ENCODE data around the gene NTM.

NTM gene

DNA sequence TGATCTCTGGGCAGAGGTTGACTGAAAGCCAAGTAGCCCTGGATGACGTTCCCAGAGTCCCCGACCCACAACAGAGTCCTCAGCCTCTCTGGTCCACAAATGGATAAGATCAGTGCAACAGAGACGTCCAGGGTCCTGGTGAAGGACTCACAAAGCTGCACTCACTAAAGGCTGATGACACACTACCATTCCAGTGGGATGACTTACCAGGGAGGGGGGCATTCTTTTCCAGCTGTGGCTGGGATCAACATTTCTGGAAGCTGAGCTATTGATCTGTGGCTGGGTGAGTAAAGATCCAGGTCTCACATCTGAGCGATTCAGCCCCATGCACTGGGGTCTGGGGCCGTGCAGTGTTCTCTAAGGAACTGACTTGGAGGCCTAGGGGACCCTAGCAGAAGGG is 296.2 kb downstream of the NTM start:
- TF ChIP-seq POLR2AphosphoS5 (IDR thresholded peaks at IDR 0.05; ENCODE audit: low read depth, low read length) (no peak), TAF1 (IDR thresholded peaks at IDR 0.05; ENCODE audit: borderline replicate concordance, low read depth, low read length) (no peak), POLR2A (IDR thresholded peaks at IDR 0.05; ENCODE audit: low read depth, low read length) (no peak)
- FAIRE-seq (no peak), DNase-seq (ENCODE audit: insufficient read length) (no peak)

DNA sequence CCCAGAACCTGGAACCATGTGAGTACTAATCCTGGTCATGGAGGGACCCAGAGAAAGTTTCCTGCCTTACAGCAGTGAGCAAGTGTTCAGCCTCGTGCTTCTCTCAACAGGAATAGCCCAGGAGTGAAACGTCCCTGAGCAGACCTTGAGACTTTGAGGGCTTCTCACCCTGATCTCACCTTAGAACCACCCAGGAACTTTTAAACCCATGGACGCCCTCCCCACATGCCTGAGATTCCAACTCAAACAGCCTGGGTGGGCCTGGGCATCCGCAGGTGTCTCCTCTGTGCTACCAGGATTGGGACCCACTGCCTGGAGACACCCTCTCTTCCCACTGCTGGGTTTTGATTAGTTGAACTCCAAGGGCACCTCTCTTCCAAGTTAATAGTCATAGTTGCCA is 297.2 kb downstream of the NTM start:
- TF ChIP-seq TAF1 (IDR thresholded peaks at IDR 0.05; ENCODE audit: borderline replicate concordance, low read depth, low read length) = no peak
- no peak for TF ChIP-seq POLR2A (IDR thresholded peaks at IDR 0.05; ENCODE audit: low read depth, low read length)
- TF ChIP-seq POLR2AphosphoS5 (IDR thresholded peaks at IDR 0.05; ENCODE audit: low read depth, low read length) = no peak

DNA sequence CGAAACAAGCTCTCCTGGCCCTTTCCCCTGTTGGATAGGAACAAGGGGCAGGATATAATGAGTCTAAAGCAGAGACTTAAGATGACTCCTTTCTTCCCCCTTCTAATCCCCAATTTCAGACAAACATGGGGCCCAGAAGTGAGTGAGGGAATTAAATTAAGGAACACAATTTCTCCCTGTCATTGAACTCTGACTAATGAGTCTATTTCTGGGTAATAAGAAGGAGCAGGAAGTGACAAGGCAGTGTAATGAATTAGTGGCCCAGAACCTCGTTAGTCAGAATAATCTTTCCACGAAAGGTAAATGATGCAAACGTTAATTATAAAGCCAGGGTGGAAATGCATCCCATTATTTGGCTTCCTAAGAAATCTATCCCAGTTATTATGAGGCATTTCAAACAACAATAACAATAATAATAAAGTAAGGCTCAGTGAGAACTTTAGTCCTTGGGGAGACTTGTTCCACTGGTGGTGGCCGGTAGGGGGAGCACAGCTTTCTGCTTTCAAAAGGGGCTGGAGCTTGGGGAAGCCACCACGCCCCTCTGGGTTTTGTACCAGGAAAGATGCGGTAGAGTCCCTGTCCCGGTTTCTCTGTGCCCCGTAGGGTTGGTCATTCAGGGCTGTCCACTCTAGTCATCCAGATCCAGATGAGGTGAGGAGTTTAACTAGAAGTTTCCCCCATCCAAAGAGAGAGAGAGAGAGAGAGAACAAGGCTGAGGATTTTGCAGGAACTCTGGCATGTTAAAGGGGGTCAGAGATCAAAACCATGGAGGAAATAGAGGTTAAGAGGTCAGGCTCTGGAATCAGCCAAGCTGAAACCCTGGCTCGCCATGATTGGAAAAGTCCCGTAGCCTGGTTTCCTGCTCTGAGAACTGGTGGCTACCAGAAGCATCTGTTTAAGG is 298.3 kb downstream of the NTM start:
- TF ChIP-seq POLR2A (IDR thresholded peaks at IDR 0.05; ENCODE audit: low read depth, low read length) = no peak
- DNase-seq (ENCODE audit: insufficient read length) (peak; percentile 50), FAIRE-seq (peak; percentile 74)

More for the DNA sequence above, 297.2 kb downstream of the NTM start:
- FAIRE-seq (no peak), DNase-seq (ENCODE audit: insufficient read length) (no peak)

DNA sequence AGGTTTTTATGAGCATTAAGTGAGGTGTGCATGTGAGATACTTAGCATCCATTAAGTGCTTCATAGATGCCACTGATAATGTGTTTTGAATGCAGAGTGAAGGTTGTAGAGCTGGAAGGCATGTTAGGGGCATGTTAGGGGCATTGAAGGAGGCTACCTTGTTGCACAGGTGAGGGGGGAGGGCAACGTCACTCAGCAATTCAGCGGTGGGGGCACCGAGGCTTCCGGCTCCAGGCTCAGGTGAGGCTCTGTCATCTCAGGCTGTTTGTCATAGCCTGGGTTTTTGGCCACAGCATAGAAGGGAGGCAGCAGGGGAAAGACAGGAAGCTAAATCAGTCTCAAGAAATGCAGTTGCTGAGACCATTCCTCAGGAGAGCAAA is 299.0 kb downstream of the NTM start:
- no peak for DNase-seq (ENCODE audit: insufficient read length)
- peak; percentile 5 for FAIRE-seq
- no peak for TF ChIP-seq TAF1 (IDR thresholded peaks at IDR 0.05; ENCODE audit: borderline replicate concordance, low read depth, low read length)
- no peak for TF ChIP-seq POLR2AphosphoS5 (IDR thresholded peaks at IDR 0.05; ENCODE audit: low read depth, low read length)
- no peak for TF ChIP-seq POLR2A (IDR thresholded peaks at IDR 0.05; ENCODE audit: low read depth, low read length)

DNA sequence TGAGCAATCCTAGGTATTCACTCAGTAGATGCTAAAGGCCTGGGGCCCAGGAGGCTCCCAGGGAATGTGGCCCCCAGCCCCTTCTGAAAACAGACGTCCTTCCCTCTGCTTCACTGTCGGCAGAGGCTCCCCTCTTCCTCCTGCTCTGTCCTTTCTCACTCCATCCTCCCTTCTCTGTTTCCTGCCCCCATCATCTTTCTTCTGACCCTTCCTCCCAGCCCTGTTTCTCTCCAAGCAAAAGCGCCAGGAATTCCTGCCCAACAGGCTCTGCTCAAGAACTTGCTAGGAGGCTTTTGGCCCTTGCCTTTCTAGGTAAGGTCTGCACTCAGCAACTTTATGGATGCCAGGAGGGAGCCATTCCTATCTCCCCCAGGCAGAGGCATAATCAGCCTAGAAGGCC is 300.5 kb downstream of the NTM start:
- FAIRE-seq (no peak), DNase-seq (ENCODE audit: insufficient read length) (no peak)
- TF ChIP-seq POLR2A (IDR thresholded peaks at IDR 0.05; ENCODE audit: low read depth, low read length) (no peak), POLR2AphosphoS5 (IDR thresholded peaks at IDR 0.05; ENCODE audit: low read depth, low read length) (no peak), TAF1 (IDR thresholded peaks at IDR 0.05; ENCODE audit: borderline replicate concordance, low read depth, low read length) (no peak)

DNA sequence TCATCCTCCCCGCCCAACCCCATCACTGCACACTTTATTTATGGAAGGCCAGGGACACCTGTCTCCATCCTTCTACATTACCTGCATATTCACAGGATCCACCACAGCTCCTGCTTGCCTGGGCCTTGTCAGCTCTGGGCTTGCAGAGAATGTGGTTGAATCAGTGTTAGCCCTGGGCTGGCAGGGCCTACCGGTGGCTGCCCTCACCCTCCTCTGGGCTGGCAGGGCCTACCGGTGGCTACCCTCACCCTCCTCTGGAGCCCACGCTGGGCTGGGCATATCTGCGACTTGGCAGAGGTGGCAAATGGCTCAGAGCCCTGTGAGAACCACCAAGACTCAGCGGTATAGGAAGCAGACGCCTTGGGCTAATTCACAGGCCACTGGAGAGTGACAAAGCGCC is 300.9 kb downstream of the NTM start:
- no peak for DNase-seq (ENCODE audit: insufficient read length)
- TF ChIP-seq POLR2A (IDR thresholded peaks at IDR 0.05; ENCODE audit: low read depth, low read length) = no peak
- TF ChIP-seq POLR2AphosphoS5 (IDR thresholded peaks at IDR 0.05; ENCODE audit: low read depth, low read length) = no peak
- no peak for TF ChIP-seq TAF1 (IDR thresholded peaks at IDR 0.05; ENCODE audit: borderline replicate concordance, low read depth, low read length)
- no peak for FAIRE-seq

DNA sequence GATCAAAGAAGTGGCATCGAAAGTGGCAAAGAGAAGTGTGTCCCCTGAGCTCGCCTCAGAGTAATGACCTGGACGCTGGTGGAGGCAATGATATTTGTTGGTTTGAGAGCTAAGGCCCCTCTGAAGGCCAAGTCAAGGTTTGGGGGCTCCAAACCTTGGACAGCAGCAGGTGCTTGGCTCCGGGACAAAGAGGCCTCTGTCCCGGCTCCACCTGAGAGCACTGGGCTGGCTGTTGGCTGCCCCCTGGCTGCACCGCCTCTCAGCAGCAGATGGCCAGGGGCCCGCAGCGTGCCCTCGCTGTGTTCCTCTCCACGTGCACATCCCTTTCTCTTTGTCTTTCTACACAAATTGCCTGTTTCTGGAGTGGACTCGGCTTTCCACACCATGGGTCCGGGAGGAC is 301.3 kb downstream of the NTM start:
- no peak for FAIRE-seq
- no peak for DNase-seq (ENCODE audit: insufficient read length)
- TF ChIP-seq POLR2AphosphoS5 (IDR thresholded peaks at IDR 0.05; ENCODE audit: low read depth, low read length) (no peak), TAF1 (IDR thresholded peaks at IDR 0.05; ENCODE audit: borderline replicate concordance, low read depth, low read length) (no peak), POLR2A (IDR thresholded peaks at IDR 0.05; ENCODE audit: low read depth, low read length) (no peak)

DNA sequence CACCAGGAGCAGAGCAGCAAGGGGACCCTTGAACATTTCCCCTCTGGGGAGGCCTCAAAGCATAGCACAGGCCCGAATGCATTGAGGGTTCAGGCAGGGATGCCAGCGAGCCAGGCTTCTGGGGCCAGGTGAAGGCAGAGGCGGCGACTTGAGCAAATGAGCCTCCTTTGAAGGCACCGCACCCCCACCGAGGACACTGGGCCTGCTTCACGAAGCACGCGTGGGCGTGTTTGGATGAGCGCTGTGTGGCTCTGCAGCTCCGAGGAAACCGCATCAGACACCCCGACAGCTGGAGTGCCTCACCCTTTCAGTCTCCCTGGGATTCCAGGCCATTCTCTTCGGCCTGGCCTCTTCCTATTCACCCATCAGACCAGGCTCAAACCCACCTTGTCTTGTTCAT is 301.8 kb downstream of the NTM start:
- TF ChIP-seq POLR2A (IDR thresholded peaks at IDR 0.05; ENCODE audit: low read depth, low read length) (no peak), POLR2AphosphoS5 (IDR thresholded peaks at IDR 0.05; ENCODE audit: low read depth, low read length) (no peak), TAF1 (IDR thresholded peaks at IDR 0.05; ENCODE audit: borderline replicate concordance, low read depth, low read length) (no peak)
- no peak for DNase-seq (ENCODE audit: insufficient read length)
- no peak for FAIRE-seq

DNA sequence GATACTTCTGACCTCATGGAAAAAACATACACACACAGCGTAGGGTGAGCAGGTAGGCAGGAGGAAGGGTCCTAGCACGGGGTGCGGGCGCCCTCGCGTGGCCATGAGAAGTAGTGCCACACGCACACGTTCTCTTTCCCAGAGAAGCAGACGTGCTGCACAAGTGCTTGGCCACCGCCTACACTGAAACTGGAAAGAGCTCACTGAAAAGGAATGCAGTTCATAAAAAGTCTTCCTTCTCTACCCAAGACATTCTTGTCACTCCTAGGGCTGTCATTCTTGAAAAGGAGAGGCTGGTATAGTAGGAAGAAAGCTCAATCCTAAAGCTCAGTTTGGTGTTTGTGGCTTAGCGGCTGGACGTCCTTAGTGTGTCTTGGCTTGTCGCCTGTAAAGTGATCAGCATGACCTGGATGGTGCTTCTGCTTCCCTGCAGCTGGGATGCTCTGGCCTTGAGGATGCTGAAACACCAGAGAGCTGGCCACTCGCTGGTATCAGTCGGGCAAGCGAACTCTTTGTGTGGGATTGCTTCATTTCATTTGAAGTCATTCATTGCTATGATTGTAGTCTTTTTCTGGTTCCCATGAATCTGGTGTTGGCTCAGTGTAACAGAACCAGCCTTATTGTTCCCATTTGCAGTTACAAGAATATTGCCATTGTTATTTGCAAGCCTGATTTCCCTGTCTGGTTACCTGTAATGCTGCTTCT is 303.8 kb downstream of the NTM start:
- DNase-seq (ENCODE audit: insufficient read length) (peak; percentile 52), FAIRE-seq (peak; percentile 93)
- TF ChIP-seq TAF1 (IDR thresholded peaks at IDR 0.05; ENCODE audit: borderline replicate concordance, low read depth, low read length) = no peak
- TF ChIP-seq POLR2A (IDR thresholded peaks at IDR 0.05; ENCODE audit: low read depth, low read length) = no peak
- TF ChIP-seq POLR2AphosphoS5 (IDR thresholded peaks at IDR 0.05; ENCODE audit: low read depth, low read length) = no peak

DNA sequence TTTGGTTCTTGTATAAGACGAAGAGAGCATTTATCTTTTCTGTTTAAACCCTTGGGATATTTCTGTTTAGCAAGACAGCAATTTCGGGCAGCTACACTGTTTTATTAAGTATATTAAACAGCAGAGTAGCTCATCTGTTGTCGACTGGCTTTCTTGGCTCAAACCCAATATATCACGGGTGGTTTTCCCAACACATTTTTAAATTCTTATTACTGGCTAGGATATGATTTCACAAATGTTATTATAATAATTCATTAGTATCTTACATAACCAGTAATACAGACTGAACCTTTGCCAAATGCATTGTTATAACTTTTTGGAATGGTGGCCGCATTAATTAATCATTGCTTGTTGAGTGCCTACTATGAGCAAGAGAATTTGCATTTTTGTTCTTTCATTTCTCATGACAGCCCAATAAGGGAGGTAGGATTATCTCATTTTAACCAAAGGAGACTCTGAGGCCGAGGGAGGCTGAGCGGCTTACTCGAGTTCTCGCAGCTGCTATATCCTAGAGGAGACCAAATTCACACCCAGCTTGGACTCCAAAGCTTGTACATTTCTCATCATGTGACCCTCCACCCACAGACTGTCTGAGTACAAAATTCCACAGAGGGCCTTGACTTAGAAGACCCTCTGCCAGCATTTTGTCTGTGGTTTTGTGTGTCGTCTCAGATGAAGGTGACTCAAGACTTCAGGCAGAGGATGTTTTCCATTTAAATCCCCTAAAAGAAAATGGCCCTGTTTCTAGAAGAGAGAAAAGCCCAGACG is 304.9 kb downstream of the NTM start:
- FAIRE-seq = no peak
- TF ChIP-seq POLR2AphosphoS5 (IDR thresholded peaks at IDR 0.05; ENCODE audit: low read depth, low read length) (no peak), TAF1 (IDR thresholded peaks at IDR 0.05; ENCODE audit: borderline replicate concordance, low read depth, low read length) (no peak), POLR2A (IDR thresholded peaks at IDR 0.05; ENCODE audit: low read depth, low read length) (no peak)
- DNase-seq (ENCODE audit: insufficient read length) = no peak

DNA sequence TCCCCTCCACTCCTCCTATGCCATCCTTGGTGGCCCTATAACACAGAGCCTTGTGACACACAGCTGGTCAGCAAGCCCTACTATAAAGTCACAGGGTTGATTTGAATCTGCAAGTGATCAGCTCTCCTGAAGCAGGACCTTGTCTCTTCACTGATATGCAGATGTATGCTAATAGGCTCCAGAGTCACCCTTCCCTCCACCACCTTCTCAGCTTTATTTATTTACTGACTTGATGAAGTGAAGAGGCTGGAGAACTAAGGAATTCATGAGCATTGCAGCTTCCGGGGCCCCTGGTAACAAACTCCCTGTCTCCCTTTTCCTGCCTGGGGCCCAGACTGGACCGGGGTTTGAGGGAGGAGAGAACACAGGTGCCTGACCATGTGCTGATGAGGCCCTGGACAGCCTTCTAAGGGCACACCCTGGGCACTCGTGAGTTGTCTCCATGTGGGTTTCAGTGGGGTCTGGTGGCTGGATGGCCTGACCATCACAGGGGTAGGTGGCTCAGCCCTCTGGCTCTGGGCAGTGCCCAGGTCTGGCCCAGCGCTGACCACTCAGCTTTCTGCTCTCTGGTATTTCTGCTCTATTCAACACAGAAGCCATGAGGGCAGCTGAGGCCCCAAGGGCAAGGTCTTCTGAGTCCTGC is 307.5 kb downstream of the NTM start:
- FAIRE-seq (no peak), DNase-seq (ENCODE audit: insufficient read length) (no peak)
- TF ChIP-seq POLR2A (IDR thresholded peaks at IDR 0.05; ENCODE audit: low read depth, low read length) = no peak
- no peak for TF ChIP-seq POLR2AphosphoS5 (IDR thresholded peaks at IDR 0.05; ENCODE audit: low read depth, low read length)
- no peak for TF ChIP-seq TAF1 (IDR thresholded peaks at IDR 0.05; ENCODE audit: borderline replicate concordance, low read depth, low read length)

Data from GM12892 (cell line).